ENCODE results near the gene EFHD1.
"Not testable (repeated sequence)": the region's sequence is repeated elsewhere in the genome, so short reads cannot be mapped to it uniquely, and the experiment has no call there.

The EFHD1 gene

DNA sequence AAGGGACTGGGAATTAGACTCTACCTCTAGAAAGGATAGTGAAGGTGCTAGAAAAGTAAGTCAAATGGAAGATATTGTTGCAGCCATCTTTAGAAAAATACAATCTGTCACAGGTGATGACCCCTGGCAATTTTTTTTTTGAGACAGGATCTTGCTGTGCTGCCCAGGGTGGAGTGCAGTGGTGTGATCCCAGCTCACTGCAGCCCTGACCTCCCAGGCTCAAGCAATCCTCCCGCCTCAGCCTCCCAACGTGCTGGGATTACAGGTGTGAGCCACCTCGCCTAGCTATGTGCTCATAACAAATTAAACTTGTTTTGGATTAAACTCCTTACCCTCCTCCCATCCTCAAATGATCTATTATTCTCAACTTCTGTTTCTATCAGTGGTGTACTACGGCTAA lies 59.9 kb downstream of the EFHD1 start:
- DNase-seq (ENCODE audit: low read depth in 3 of 3), result no peak

- DNase-seq (ENCODE audit: low read depth in 3 of 3), result no peak
Observed at GRCh38 chr2:232696609-232697058, 63.2 kb downstream of the EFHD1 start.

DNA sequence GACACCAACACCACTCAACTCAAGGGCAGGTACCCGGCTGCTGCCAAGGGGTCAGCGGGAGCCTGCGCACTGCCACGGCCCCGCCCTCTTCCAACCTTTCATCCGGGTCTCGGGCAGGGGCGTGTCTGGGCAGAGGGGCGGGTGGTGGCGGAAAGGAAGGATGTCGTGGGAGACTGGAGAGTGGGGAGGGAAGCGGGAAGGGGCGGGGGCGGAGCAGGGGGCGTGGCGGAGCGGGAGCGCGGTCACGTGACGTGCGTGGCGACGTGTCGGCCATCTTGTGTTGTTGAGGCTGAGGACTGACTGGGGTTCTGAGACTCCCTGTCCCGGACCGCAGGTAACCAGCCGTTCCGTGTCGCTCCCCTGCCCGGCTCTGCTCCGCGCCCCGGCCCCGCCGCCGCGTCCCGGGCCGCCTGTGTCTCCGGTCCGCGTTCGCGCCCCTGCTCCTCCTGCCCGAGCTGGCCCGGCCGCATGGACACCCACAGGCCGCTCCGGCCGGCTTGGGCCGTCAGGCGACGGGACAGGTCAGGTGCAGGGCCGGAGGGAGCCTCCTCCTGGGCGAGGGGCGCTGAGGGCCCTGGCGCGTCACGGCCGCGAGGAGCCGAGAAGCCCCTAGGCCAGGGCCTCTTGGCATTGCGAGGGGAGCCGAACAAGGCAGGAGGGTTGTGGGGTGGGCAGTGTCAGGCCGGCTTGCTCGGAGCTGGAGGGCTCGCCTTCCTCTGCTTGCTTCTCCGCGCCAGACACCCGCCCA lies 63.8 kb downstream of the EFHD1 start, which contains the start of gene GIGYF2:
Gene GIGYF2, plus strand, starts transcription at position 273 of the 748 bp plus-strand sequence. CDS start 37,867 bp downstream, outside the sequence.
- DNase-seq (ENCODE audit: low read depth in 3 of 3), result peak; percentile 89 to 93 (median 89)

- no peak for DNase-seq (ENCODE audit: low read depth in 3 of 3)
Observed at GRCh38 chr2:232697807-232698110, 64.4 kb downstream of the EFHD1 start.

DNA sequence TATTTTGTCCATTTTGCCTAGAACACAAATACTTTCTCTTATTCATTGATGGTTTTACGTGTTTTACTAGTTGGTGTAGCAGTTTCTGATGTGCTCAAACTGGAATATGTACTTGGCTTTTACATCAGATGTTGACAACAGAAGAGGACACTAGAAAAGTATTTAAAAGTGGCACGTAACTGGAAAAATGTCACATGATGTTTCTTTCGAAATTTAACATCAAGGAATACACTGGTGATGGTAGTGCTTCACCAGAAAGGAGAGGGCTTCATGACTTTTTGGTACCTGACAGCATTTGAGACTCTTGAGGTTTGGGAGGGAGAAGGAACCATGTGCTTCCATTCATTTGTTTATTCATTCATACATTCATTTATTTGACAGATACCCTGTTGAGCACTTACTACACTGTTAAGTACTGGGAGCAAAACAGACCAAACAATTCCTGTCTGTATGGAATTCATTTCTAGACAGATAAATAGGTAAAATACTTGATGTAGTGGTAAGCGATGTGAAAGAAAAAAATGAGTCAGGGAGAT lies 65.2 kb downstream of the EFHD1 start:
- no peak for DNase-seq (ENCODE audit: low read depth in 3 of 3)

GRCh38 chr2:232699110-232699509 lies 65.7 kb downstream of the EFHD1 start:
- no peak for DNase-seq (ENCODE audit: low read depth in 3 of 3)

- DNase-seq (ENCODE audit: low read depth in 3 of 3), result no peak
Observed at GRCh38 chr2:232700154-232700553, 66.8 kb downstream of the EFHD1 start.

GRCh38 chr2:232707076-232707475 lies 73.7 kb downstream of the EFHD1 start:
- DNase-seq (ENCODE audit: low read depth in 3 of 3), result no peak

DNA sequence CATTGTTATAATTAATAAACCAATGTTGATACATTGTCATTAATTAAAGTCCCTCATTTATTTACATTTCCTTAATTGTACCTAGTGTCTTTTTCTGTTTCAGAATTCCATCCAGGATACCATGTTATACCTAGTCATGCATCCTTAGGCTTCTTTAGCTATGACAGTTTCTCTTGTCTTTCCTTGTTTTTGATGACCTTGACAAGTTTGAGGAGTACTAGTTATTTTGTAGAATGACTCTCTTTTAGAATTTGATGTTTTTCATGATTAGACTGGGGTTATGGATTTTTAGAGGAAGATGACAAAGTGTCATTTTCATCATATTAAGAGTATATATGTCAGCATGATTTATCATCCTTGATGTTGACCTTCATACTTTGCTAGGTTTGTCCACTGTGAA lies 80.1 kb downstream of the EFHD1 start:
- no peak for DNase-seq (ENCODE audit: low read depth in 3 of 3)

- no peak for DNase-seq (ENCODE audit: low read depth in 3 of 3)
Observed at GRCh38 chr2:232714969-232715368, 81.6 kb downstream of the EFHD1 start.

- not testable (repeated sequence) for DNase-seq (ENCODE audit: low read depth in 3 of 3)
Observed at GRCh38 chr2:232720056-232720455, 86.7 kb downstream of the EFHD1 start.

GRCh38 chr2:232721261-232721660 lies 87.9 kb downstream of the EFHD1 start:
- DNase-seq (ENCODE audit: low read depth in 3 of 3), result no peak

GRCh38 chr2:232721882-232722281 lies 88.5 kb downstream of the EFHD1 start:
- no peak for DNase-seq (ENCODE audit: low read depth in 3 of 3)

DNA sequence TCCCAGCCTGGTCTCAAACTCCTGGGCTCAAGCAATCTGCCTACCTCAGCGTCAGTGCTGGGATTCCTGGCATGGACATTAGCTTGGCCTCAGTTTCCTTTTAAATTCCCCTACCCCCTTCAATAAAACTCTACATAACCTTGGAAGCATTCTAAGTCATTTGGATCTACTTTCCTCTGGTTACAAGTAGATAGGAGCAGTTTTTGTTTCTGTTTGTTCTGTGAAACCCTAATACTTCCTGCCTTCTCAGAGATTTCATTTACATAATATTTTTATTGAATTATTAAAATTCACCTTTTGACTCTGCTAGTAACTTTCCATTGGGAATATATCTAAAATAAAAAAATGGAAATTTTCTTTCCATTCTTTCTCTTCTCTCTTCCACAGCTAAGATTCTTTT lies 89.6 kb downstream of the EFHD1 start:
- DNase-seq (ENCODE audit: low read depth in 3 of 3), result no peak

DNA sequence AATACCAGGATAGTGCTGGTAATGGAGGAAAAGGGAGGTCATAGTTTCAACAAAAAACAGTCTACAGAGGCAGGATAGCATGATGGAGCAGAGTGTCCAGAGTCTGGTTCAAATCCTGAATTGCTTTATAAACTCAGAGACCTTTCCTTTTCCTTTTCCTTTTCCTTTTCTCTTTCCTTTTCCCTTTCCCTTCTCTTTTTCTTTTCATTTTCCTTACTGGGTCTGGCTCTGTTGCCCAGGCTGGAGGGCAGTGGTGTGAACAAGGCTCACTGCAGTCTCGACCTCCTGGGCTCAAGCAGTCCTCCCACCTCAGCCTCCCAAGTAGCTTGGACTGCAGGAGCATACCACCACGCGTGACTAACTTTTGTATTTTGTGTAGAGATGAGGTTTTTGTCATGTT lies 95.4 kb downstream of the EFHD1 start:
- no peak for DNase-seq (ENCODE audit: low read depth in 3 of 3)

GRCh38 chr2:232731470-232731869 lies 98.1 kb downstream of the EFHD1 start:
- DNase-seq (ENCODE audit: low read depth in 3 of 3), result no peak

All from stimulated activated CD4-positive, alpha-beta T cell treated with anti-CD3 and anti-CD28 coated beads, TNF-alpha, amount 100 ng/mL, for 4 hours (primary cell).